Suprapubic skin (tissue), 3 donors: Measurements from ENCODE around the gene KREMEN1.

Experiments used
- CTCF ChIP-seq, 2 donors: fragments of 200-600 bp in 1 of 2; fragments of 450-650 bp in 1 of 2; sonication (generic) in 1 of 2; IDR thresholded peaks; one replicate each; pipeline ENCODE4 v1.5.1; 2016 to 2019; ENCODE audit warnings: antibody characterized with exemption in 2 of 2, mild to moderate bottlenecking in 1 of 2, moderate library complexity in 1 of 2
- POLR2A ChIP-seq, 2 donors: fragments of 450-650 bp; IDR thresholded peaks; one replicate each; pipeline ENCODE4 v1.6.1; 2017; ENCODE audit warnings: antibody characterized with exemption in 2 of 2, mild to moderate bottlenecking in 2 of 2, moderate library complexity in 2 of 2

DNA sequence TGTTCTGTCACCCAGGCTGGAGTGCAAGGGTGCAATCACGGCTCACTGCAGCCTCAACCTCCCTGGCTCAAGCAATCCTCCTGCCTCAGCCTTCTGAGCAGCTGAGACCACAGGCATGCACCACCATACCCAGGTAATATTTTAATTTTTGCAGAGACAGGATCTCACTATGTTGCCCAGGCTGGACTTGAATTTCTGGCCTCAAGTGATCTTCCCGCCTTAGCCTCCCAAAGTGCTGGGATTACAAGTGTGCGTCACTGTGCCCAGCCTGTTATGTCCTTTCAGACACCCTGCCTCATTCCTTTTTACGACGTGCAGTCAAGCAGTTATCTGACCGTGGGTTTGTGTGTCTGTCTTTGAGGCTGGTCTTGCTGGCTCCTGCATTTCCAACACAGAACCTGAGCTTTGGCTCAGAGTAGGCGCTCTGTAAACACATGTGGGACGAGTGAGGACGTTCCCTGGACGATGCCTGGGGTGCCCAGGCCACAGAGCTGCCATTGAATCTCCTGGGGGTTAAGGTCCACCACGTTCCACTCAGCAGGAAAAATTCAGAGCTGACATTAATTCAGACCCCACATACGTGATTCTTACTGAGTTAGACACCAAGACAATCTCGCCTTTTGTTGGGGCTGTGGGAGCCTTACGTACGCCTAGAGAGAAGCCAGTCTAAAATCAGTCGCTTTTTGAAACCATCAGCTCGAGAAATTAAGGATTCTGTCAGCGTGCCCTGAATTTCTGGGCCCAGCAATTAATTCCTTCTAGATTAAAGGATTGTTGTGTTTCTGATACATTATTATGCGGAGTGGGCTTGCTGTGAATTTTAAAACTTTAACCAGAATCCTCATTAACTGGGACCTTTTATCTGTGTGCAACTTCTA, 111.4 kb downstream of the KREMEN1 start:
- TF ChIP-seq POLR2A (IDR thresholded peaks at IDR 0.05) (no peak), CTCF (IDR thresholded peaks at IDR 0.05) (no peak)
